ENCODE data around the gene HDAC11. TPM values are rescaled to one million over a fixed set of nuclear protein-coding genes. Genes with fewer than 3 reads are reported as not detected.
A peak's percentile ranks its signal among the peaks of the same experiment; 100 is the strongest.

Gene HDAC11
- total RNA-seq, 1 experiment from 2014 or later = 1.0 TPM

DNA sequence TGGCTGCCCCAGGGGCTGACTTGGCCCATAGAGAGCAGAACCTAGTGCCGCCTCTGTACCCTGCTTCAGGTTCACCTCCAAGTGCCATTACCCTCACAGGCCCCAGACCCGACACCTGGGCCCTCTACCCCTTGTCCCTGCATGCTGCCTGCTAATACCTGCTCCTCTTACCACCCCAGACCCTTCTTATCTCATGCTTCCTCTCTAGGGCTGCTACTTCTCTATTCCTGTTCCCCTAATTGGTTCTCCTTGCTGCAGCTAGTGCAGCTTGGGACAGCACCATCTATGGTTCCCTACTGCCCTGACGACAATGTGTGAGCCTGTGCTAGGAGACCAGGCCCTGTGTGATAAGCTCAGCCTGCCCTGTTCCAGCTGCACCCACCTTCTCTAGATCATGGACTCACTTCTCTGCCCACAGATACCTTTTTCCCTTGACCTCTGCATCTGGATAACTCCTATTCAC is 15.3 kb downstream of the HDAC11 start:
- no peak overlapping the region for H3K4me3 ChIP-seq (ENCODE audit: low read depth, low read length, poor library complexity, severe bottlenecking)
- no peaks in the 10 kb centered on the region for H3K36me3 ChIP-seq (ENCODE audit: insufficient read depth, low read length, poor library complexity, severe bottlenecking)
- ChIA-PET POLR2A (ENCODE audit: low non-redundant PET) (no interaction called here), CTCF (interaction anchor here (0.5 to 5.6 kb wide), 4 partner anchors 152 to 403 kb away, joined by 4 to 99 read pairs (median 8); no protein-coding TSS in a partner anchor)
- no peaks in the 10 kb centered on the region for H3K27me3 ChIP-seq (replicated peaks; ENCODE audit: insufficient read depth, low read depth, low read length, poor library complexity)
- H3K9me3 ChIP-seq (ENCODE audit: low read depth, low read length, poor library complexity, severe bottlenecking) = no peaks in the 10 kb centered on the region
- no peak overlapping the region for H3K27ac ChIP-seq (ENCODE audit: low read depth, low read length, poor library complexity, severe bottlenecking)
- no peak for DNase-seq (ENCODE audit: low spot score)
- intact Hi-C loops (cut with micrococcal nuclease; ENCODE audit: unreplicated experiment) = loop anchor here (10.0 kb wide), 1 partner anchor 389 kb away; the partner anchor contains the start of gene WNT7A
- TF ChIP-seq EZH2 (IDR thresholded peaks at IDR 0.05; ENCODE audit: borderline replicate concordance, low read depth, low read length, poor library complexity, severe bottlenecking) = no peak
- TF ChIP-seq, protein P1, sequence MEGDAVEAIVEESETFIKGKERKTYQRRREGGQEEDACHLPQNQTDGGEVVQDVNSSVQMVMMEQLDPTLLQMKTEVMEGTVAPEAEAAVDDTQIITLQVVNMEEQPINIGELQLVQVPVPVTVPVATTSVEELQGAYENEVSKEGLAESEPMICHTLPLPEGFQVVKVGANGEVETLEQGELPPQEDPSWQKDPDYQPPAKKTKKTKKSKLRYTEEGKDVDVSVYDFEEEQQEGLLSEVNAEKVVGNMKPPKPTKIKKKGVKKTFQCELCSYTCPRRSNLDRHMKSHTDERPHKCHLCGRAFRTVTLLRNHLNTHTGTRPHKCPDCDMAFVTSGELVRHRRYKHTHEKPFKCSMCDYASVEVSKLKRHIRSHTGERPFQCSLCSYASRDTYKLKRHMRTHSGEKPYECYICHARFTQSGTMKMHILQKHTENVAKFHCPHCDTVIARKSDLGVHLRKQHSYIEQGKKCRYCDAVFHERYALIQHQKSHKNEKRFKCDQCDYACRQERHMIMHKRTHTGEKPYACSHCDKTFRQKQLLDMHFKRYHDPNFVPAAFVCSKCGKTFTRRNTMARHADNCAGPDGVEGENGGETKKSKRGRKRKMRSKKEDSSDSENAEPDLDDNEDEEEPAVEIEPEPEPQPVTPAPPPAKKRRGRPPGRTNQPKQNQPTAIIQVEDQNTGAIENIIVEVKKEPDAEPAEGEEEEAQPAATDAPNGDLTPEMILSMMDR (conservative IDR thresholded peaks at IDR 0.05; ENCODE audit: low read depth, low read length) = no peak
- H3K4me1 ChIP-seq (ENCODE audit: insufficient read depth, low read length, poor library complexity, severe bottlenecking) = no peaks in the 10 kb centered on the region
- no TSS peak for BruUV-seq (replicated peaks)

GRCh38 chr3:13495921-13496723 is 16.0 kb downstream of the HDAC11 start:
- Histone ChIP-seq H3K9me3 (ENCODE audit: low read depth, low read length, poor library complexity, severe bottlenecking) (no peaks in the 10 kb centered on the region), H3K27ac (ENCODE audit: low read depth, low read length, poor library complexity, severe bottlenecking) (no peak overlapping the region), H3K36me3 (ENCODE audit: insufficient read depth, low read length, poor library complexity, severe bottlenecking) (no peaks in the 10 kb centered on the region), H3K4me1 (ENCODE audit: insufficient read depth, low read length, poor library complexity, severe bottlenecking) (no peaks in the 10 kb centered on the region), H3K27me3 (replicated peaks; ENCODE audit: insufficient read depth, low read depth, low read length, poor library complexity) (no peaks in the 10 kb centered on the region), H3K4me3 (ENCODE audit: low read depth, low read length, poor library complexity, severe bottlenecking) (no peak overlapping the region)
- intact Hi-C loops (cut with micrococcal nuclease; ENCODE audit: unreplicated experiment) = loop anchor here (1.0 to 10.0 kb wide), 2 partner anchors 152 to 389 kb away; partner anchors contain the start of gene WNT7A
- CTCF ChIA-PET = interaction anchor here (0.6 to 5.6 kb wide), 5 partner anchors 16 to 404 kb away, joined by 3 to 99 read pairs (median 4); partner anchors contain the start of gene HDAC11
- no TSS peak for BruUV-seq (replicated peaks)
- TF ChIP-seq, protein P1 (conservative IDR thresholded peaks at IDR 0.05; ENCODE audit: low read depth, low read length) = peak; percentile 86
- no peak for TF ChIP-seq EZH2 (IDR thresholded peaks at IDR 0.05; ENCODE audit: borderline replicate concordance, low read depth, low read length, poor library complexity, severe bottlenecking)
- DNase-seq (ENCODE audit: low spot score) = peak; percentile 74
- POLR2A ChIA-PET (ENCODE audit: low non-redundant PET) = no interaction called here

GRCh38 chr3:13496879-13497278 is 16.8 kb downstream of the HDAC11 start:
- no TSS peak for BruUV-seq (replicated peaks)
- CTCF ChIA-PET = interaction anchor here (0.5 to 5.6 kb wide), 6 partner anchors 17 to 391 kb away, joined by 3 to 99 read pairs (median 6); partner anchors contain the start of gene HDAC11
- intact Hi-C loops (cut with micrococcal nuclease; ENCODE audit: unreplicated experiment) = loop anchor here (1.0 to 10.0 kb wide), 2 partner anchors 151 to 388 kb away; partner anchors contain the start of gene WNT7A

More at GRCh38 chr3:13496879-13497278, 16.8 kb downstream of the HDAC11 start:
- no peaks in the 10 kb centered on the region for H3K9me3 ChIP-seq (ENCODE audit: low read depth, low read length, poor library complexity, severe bottlenecking)
- H3K36me3 ChIP-seq (ENCODE audit: insufficient read depth, low read length, poor library complexity, severe bottlenecking) = no peaks in the 10 kb centered on the region
- no peaks in the 10 kb centered on the region for H3K27me3 ChIP-seq (replicated peaks; ENCODE audit: insufficient read depth, low read depth, low read length, poor library complexity)
- H3K4me1 ChIP-seq (ENCODE audit: insufficient read depth, low read length, poor library complexity, severe bottlenecking) = no peaks in the 10 kb centered on the region
- no peak overlapping the region for H3K4me3 ChIP-seq (ENCODE audit: low read depth, low read length, poor library complexity, severe bottlenecking)
- no peak for DNase-seq (ENCODE audit: low spot score)
- TF ChIP-seq EZH2 (IDR thresholded peaks at IDR 0.05; ENCODE audit: borderline replicate concordance, low read depth, low read length, poor library complexity, severe bottlenecking) = no peak
- TF ChIP-seq, protein P1 (conservative IDR thresholded peaks at IDR 0.05; ENCODE audit: low read depth, low read length) = no peak
- H3K27ac ChIP-seq (ENCODE audit: low read depth, low read length, poor library complexity, severe bottlenecking) = no peak overlapping the region
- POLR2A ChIA-PET (ENCODE audit: low non-redundant PET) = no interaction called here
